ENCODE data around the gene TSC22D3.

Gene TSC22D3

GRCh38 chrX:107730991-107731766 is 44.4 kb downstream of the TSC22D3 start:
- DNase-seq (ENCODE audit: low read depth), result no peak

- no peak for DNase-seq (ENCODE audit: low read depth)
Measured at GRCh38 chrX:107730298-107730655, 45.3 kb downstream of the TSC22D3 start.

GRCh38 chrX:107729558-107730297 is 45.9 kb downstream of the TSC22D3 start:
- DNase-seq (ENCODE audit: low read depth), result no peak

- no peak for DNase-seq (ENCODE audit: low read depth)
Measured at GRCh38 chrX:107728371-107729099, 47.1 kb downstream of the TSC22D3 start.

GRCh38 chrX:107726816-107727534 is 48.6 kb downstream of the TSC22D3 start:
- DNase-seq (ENCODE audit: low read depth), result no peak

- no peak for DNase-seq (ENCODE audit: low read depth)
Measured at GRCh38 chrX:107725761-107726555, 49.6 kb downstream of the TSC22D3 start.

- DNase-seq (ENCODE audit: low read depth), result no peak
Measured at GRCh38 chrX:107724653-107725052, 50.9 kb downstream of the TSC22D3 start.

GRCh38 chrX:107723511-107723910 is 52.1 kb downstream of the TSC22D3 start:
- no peak for DNase-seq (ENCODE audit: low read depth)

GRCh38 chrX:107721966-107722707 is 53.5 kb downstream of the TSC22D3 start:
- DNase-seq (ENCODE audit: low read depth), result no peak

- DNase-seq (ENCODE audit: low read depth), result no peak
Measured at GRCh38 chrX:107721318-107721717, 54.3 kb downstream of the TSC22D3 start.

- DNase-seq (ENCODE audit: low read depth), result peak; percentile 69
Measured at GRCh38 chrX:107718156-107718621, 57.4 kb downstream of the TSC22D3 start.

- no peak for DNase-seq (ENCODE audit: low read depth)
Measured at GRCh38 chrX:107716816-107717700, 58.5 kb downstream of the TSC22D3 start.

GRCh38 chrX:107716118-107716684 is 59.4 kb downstream of the TSC22D3 start:
- DNase-seq (ENCODE audit: low read depth), result no peak

GRCh38 chrX:107715331-107716117 is 60.1 kb downstream of the TSC22D3 start:
- DNase-seq (ENCODE audit: low read depth), result no peak

GRCh38 chrX:107714206-107714891 is 61.2 kb downstream of the TSC22D3 start:
- DNase-seq (ENCODE audit: low read depth), result no peak

GRCh38 chrX:107713543-107714205 is 61.9 kb downstream of the TSC22D3 start:
- DNase-seq (ENCODE audit: low read depth), result no peak

- DNase-seq (ENCODE audit: low read depth), result no peak
Measured at GRCh38 chrX:107713203-107713542, 62.4 kb downstream of the TSC22D3 start.
